ENCODE results near the gene TRDN.

DNA sequence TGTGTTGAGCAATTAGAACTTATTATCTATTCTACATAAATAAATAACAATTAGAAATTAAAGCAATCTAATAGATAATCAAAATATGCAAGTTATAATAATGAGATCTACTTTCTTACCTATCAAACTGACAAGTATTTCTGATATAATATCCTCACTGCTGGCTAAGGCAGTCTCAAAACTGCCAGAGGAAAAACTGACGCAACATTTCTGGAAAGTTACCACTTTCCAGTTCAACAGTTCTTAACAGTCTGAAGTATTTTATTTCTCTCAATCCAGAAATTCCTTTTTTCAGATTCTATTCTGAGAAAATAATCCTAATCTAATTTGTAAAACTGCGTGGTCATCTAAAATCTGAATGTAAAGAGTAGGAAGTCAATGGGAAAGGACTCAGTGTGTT lies 121.0 kb downstream of the TRDN start:
- no peak for TF ChIP-seq CTCF (IDR thresholded peaks at IDR 0.05; ENCODE audit: low read depth, low read length, poor library complexity, severe bottlenecking)
- no peak for TF ChIP-seq EZH2phosphoT487 (IDR thresholded peaks at IDR 0.05; ENCODE audit: borderline replicate concordance, low read length)

All from DOHH2 (cell line).